SKM-1 treated with dmso at 0.1 percent for 144 hours (cell line): ENCODE results near the gene UGDH.

Experiments used
- DNase-seq: peaks from one replicate; lab custom pipeline; 2025; ENCODE audit not compliant: unreplicated experiment; lab: John Stamatoyannopoulos, UW

UGDH gene

DNA sequence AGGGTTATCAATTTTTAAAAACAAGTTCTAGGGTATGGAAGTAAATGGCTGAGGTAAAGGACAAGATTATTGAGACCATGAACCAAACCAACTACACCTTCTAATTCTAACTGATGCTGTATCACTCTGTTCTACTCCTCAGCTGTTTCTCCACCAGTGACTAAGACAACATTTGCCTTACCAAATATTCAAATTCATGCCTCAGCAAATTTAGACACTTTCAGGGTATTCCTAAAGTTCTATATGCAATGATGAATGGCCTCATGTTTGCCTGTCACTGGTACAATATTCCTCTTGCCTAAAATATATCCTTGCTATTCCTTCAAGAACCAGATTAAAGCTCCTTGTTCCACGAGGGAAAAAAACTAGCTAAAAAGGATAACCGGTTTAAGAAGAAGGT is 73.5 kb downstream of the UGDH start:
- no peak for DNase-seq

DNA sequence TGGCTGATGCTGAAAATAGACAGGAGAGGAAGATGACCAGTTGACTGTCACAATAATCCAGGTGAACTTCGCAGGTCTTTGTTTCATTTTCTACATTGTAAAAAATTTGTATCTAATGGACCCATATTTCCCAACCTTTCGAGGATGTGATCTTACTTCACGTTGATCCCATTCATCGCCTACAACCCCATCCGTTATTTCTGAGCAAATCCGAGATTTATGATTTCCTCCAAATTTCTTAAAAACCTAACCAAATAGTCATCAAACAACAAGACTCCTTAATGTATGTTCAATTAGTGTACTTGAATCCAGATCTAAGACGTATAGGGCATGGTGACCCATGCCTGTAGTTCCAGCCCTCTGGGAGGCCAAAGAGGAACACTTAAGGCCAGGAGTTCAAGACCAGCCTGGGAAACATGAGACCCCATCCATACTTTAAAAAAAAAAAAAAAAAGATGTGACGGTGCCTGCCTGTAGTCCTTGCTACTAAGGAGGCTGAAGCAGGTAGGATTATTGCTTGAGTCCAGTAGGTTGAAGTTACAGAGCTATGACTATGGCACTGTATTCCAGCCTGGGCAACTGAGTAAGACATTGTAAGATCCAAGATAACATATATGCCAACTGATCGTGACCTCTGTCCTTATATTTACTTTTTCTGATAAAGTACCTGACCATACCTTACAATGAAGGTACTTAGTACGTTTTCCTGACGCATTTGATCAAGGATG is 74.2 kb downstream of the UGDH start:
- DNase-seq: no peak

DNA sequence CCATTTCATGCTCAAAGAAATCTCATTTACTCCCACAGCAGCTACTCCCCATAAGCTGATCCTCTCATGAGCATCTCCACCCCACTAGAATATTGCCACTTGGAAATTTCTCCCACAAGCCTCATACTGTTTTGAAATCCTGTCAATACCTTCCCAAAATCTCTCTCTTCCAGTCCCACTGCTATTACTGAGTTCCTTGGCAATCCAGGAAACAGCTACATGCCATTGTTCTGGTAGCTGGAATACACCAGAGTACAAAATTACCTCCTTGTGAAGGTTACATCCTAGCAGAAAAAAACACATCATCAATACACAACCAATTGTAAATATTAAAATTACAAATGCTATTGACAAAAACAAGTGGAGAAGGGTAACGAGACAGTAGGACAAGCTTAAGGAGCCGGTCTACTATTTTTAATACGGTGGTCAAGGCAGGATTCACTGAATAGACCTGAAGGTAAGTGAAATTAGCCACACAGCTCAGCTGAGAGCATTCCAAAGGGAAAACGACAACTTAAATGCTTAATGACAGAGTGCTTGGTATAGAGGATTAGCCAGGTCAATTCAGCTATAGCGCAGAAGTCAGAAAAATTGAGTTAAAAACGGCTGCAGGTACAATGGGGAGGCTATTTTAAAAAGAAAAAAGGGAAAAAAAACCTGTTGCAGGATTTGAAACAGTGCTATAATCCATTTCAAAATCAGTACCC is 74.9 kb downstream of the UGDH start:
- no peak for DNase-seq

DNA sequence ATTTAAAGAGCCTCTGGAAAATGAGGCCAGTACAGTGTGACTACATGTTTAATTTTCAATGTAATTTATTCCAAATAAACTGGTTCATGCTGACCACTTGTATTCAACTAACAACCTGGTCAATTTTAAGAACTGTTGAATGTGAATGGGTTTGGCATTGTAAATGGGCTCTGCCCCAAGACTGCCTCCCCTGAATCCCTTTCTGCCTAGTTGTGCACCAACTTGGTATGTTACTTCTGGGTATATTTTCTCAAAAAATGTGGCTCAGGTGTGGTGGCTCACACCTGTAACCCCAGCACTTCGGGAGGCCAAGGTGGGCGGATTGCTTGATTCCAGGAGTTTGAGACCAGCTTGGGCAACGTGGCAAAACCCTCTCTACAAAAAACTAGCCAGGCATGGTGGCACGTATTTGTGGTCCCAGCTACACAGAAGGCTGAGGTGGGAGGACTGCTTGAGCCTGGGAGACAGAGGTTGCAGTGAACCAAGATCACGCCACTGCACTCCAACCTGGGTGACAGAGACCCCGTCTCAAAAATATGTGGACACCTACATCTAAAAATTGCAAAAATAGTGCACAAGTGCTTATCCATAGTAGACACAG is 75.7 kb downstream of the UGDH start:
- no peak for DNase-seq

DNA sequence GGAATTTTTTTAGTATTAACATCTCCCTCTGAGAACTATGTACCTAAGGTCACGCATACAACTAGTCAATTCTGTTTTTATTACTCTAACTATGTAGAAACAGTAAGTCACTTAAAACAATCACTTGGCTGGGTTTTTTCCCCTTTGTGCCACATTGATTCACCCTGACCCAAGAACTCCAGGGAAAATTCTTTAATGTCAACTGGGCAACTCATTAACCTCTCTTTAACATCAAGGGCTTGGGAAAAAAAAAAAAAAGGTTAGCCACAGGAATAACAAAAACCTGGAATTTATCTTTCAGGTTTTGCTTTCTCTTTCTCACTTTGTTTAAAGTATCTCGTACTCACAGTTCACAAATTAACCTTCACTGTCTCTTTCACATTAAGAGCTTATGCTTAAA is 76.6 kb downstream of the UGDH start:
- no peak for DNase-seq
